ENCODE results near the gene NAA10. TPM values are rescaled to one million over a fixed set of nuclear protein-coding genes. Genes with fewer than 3 reads are reported as not detected.

The NAA10 gene
- total and polyA plus RNA-seq, 2 experiments from 2014 or later: 90.1 to 186 TPM

- TF ChIP-seq, protein P1, sequence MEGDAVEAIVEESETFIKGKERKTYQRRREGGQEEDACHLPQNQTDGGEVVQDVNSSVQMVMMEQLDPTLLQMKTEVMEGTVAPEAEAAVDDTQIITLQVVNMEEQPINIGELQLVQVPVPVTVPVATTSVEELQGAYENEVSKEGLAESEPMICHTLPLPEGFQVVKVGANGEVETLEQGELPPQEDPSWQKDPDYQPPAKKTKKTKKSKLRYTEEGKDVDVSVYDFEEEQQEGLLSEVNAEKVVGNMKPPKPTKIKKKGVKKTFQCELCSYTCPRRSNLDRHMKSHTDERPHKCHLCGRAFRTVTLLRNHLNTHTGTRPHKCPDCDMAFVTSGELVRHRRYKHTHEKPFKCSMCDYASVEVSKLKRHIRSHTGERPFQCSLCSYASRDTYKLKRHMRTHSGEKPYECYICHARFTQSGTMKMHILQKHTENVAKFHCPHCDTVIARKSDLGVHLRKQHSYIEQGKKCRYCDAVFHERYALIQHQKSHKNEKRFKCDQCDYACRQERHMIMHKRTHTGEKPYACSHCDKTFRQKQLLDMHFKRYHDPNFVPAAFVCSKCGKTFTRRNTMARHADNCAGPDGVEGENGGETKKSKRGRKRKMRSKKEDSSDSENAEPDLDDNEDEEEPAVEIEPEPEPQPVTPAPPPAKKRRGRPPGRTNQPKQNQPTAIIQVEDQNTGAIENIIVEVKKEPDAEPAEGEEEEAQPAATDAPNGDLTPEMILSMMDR (IDR thresholded peaks at IDR 0.05; ENCODE audit: low read depth, low read length): no peak
- no peaks in the 10 kb centered on the region for H3K4me1 ChIP-seq (ENCODE audit: low read depth)
- no peak for DNase-seq (ENCODE audit: low read depth in 1 of 2, low spot score in 1 of 2)
- H3K9me3 ChIP-seq (ENCODE audit: low read depth): no peaks in the 10 kb centered on the region
- no peak overlapping the region for H3K27ac ChIP-seq
- H3K4me3 ChIP-seq: no peak overlapping the region
- H3K27me3 ChIP-seq: no peaks in the 10 kb centered on the region
- H3K36me3 ChIP-seq: no peaks in the 10 kb centered on the region
Observed at GRCh38 chrX:153901753-153902140, 33.1 kb downstream of the NAA10 start.

DNA sequence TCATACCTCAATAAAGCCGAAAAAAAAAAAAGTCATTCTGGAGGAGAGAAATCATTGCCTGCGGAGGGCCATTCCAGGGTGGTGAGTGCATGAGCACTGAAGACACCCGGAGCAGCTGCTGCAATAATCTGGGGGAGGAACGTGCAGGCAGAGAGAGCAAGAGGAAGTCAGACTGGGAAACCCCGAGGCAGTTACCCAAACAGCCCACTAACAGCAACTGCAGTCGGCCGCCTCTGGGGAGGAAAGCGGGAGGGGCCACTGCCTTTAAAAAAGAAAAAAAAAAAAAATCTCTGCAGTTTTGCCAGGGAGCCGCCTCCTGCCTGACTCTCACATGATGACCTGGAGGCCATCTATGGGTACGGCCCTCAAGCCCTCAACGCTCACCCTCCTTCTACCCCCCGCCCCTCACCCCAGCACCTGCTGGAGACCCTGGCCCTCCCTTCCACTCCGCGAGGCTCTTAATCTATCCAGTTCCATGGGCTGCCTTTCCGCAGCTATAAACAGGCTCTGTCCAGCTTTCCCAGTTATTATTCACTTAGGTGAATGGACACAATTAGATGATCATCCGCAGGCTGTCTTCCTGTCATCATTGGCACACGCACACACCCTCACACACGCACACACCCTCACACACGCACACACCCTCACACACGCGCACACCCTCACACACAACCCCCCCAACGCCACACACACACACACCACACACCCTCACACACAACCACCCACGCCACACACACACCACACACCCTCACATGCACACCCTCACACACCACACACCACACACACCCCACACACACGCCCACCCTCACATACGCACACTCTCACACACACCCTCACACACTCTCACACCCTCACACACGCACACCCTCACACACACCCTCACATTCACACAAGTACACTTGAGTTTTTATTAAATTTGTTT is 33.7 kb downstream of the NAA10 start:
- TF ChIP-seq, protein P1 (IDR thresholded peaks at IDR 0.05; ENCODE audit: low read depth, low read length): no peak
- H3K27ac ChIP-seq: no peak overlapping the region
- no peaks in the 10 kb centered on the region for H3K4me1 ChIP-seq (ENCODE audit: low read depth)
- H3K4me3 ChIP-seq: no peak overlapping the region
- H3K36me3 ChIP-seq: no peaks in the 10 kb centered on the region
- no peaks in the 10 kb centered on the region for H3K9me3 ChIP-seq (ENCODE audit: low read depth)
- peak; percentile 46 to 91 for DNase-seq (ENCODE audit: low read depth in 1 of 2, low spot score in 1 of 2)
- no peaks in the 10 kb centered on the region for H3K27me3 ChIP-seq

GRCh38 chrX:153897899-153898298 is 36.9 kb downstream of the NAA10 start:
- Histone ChIP-seq H3K27me3 (no peaks in the 10 kb centered on the region), H3K9me3 (ENCODE audit: low read depth) (no peaks in the 10 kb centered on the region), H3K4me3 (no peak overlapping the region), H3K27ac (no peak overlapping the region), H3K4me1 (ENCODE audit: low read depth) (no peaks in the 10 kb centered on the region), H3K36me3 (no peaks in the 10 kb centered on the region)
- TF ChIP-seq, protein P1 (IDR thresholded peaks at IDR 0.05; ENCODE audit: low read depth, low read length): no peak
- no peak for DNase-seq (ENCODE audit: low read depth in 1 of 2, low spot score in 1 of 2)

DNA sequence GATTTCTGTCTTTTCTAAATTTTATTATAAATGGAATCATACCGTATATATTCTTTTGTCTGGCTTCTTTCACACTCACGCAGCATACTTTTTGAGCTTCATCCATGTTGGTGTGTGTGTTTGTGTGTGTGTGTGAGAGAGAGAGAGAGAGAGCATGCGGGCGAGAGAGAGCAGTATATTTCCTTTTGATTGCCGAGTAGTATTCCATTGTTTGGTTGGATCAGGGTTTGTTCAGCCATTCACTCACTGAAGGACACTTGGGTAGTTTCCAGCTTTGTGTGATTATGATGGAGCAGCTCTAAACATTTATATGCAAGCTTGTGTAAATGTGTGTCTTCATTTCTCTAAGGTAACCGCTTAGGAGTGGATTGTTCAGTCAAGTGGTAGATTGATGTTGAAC is 45.7 kb downstream of the NAA10 start:
- Histone ChIP-seq H3K4me1 (ENCODE audit: low read depth) (no peaks in the 10 kb centered on the region), H3K27me3 (peaks cover 30% of the 10 kb centered on the region), H3K36me3 (no peaks in the 10 kb centered on the region), H3K4me3 (no peak overlapping the region), H3K27ac (no peak overlapping the region), H3K9me3 (ENCODE audit: low read depth) (no peaks in the 10 kb centered on the region)
- no peak for DNase-seq (ENCODE audit: low read depth in 1 of 2, low spot score in 1 of 2)
- TF ChIP-seq, protein P1 (IDR thresholded peaks at IDR 0.05; ENCODE audit: low read depth, low read length): no peak

GRCh38 chrX:153888344-153888743 is 46.5 kb downstream of the NAA10 start:
- no peak overlapping the region for H3K27ac ChIP-seq
- H3K27me3 ChIP-seq: peaks cover 32% of the 10 kb centered on the region
- H3K4me3 ChIP-seq: no peak overlapping the region
- TF ChIP-seq, protein P1 (IDR thresholded peaks at IDR 0.05; ENCODE audit: low read depth, low read length): no peak
- H3K4me1 ChIP-seq (ENCODE audit: low read depth): no peaks in the 10 kb centered on the region
- H3K36me3 ChIP-seq: no peaks in the 10 kb centered on the region
- DNase-seq (ENCODE audit: low read depth in 1 of 2, low spot score in 1 of 2): no peak
- H3K9me3 ChIP-seq (ENCODE audit: low read depth): no peaks in the 10 kb centered on the region
